IPS-NIHi11 (cell line): Measurements from ENCODE around the gene TIRAP.
"Not testable (repeated sequence)": the region's sequence is repeated elsewhere in the genome, so short reads cannot be mapped to it uniquely, and the experiment has no call there.

ENCODE experiments used
- DNase-seq: peaks from one replicate; pipeline ENCODE4 v3.0.0; 2012; ENCODE audit warnings: mixed read lengths, low spot score

The TIRAP gene, protein sequence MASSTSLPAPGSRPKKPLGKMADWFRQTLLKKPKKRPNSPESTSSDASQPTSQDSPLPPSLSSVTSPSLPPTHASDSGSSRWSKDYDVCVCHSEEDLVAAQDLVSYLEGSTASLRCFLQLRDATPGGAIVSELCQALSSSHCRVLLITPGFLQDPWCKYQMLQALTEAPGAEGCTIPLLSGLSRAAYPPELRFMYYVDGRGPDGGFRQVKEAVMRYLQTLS

DNA sequence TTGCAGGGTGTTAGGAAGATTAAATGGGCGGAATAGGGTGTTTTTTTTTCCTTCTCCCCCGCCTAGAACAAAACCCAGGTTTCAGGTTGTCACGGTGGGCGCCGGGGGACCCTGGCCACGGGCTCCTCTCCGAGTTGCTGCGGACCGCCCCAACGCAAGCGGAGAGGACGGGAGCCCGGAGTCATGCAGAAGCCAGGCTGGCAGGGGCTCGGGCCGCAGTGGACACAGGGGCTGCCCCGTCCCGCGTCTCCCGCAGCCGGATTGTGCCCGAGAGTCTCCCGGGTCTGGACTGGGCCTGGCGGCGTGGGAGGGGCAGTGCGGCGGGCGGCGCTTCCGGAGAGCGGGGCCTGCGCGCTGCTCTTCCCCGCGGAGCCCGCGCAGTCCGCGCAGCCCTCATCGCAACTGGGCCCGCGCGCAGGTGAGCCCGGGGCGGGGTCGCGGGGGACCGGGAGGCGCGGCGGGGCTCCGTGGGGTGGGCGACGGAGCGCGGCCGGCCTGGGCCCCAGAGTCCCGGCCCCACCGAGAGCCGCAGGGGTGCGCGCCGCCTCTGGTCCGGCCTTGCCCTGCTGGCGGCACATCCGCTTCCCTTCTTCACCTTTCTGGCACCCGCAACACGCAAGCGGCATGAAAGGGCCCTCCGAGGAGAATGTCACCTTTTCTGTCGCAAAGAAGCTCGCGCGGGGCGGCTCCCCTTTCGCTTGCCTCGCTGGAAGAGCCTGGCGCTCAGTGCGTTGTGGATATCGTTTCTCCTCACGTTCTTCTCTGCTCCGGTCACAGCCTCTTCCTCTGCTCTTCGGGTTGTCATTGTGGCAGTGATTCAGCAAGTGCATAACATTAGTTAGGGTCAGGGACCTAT is at the start of gene TIRAP:
Gene TIRAP (plus strand): TSS at position 358 of the 856 bp plus-strand sequence. CDS start 7,802 bp downstream, outside the sequence.
- DNase-seq: peak; percentile 77

DNA sequence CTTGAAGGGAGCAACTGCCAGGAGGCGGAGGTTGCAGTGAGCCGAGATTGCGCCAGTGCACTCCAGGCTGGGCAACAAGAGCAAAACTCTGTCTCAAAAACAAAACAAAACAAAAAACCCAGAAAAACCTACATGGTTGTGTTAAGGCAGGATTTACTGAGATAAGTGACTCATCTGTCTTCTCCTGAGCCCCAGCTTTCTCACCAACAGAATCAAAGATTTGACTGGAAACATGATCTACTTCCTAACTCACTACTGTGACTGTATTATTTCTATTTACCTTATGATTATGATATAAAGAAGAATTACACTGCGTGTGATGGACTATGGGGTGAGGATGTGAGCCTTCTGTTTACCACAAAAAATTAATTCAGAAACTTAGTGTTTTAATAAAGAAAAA is 49.5 kb upstream of the TIRAP start:
- no peak for DNase-seq

DNA sequence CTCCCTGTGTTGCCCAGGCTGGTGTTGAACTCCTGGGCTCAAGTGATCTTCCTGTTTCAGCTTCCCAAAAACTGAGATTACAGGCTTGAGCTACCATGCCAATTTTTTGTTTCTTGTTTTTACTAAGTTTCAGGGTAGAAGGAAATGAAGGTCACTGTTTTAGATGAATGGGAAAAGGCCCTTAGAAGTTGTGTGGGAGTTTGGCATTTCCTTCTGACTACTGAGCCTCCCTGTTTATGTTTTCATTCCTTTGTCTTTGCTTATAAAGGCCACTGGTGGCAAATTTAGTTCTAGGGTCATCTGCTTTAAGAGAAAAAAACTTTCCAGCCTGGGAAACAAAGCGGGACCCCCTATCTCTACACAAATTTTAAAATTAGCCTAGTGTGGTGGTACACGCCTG is 36.3 kb upstream of the TIRAP start:
- no peak for DNase-seq

DNA sequence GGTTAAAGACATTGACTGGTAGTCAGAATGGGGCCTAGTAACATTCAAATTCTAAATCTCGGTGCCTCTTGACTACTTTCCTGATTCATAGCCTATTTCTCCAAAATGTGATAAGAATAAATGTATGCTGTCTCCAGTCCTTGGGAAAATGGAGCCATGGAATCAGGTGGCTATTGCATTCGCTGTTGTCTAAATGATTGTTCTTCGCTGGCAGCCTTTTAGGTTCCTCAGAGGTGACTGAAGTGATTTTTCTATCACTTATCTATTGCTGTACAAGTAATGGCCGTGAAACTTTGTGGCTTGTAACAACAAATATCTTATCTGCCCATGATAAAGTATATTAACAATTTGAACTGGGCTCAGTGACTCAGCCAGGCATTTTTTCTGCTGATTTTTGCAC is 29.6 kb upstream of the TIRAP start:
- no peak for DNase-seq

DNA sequence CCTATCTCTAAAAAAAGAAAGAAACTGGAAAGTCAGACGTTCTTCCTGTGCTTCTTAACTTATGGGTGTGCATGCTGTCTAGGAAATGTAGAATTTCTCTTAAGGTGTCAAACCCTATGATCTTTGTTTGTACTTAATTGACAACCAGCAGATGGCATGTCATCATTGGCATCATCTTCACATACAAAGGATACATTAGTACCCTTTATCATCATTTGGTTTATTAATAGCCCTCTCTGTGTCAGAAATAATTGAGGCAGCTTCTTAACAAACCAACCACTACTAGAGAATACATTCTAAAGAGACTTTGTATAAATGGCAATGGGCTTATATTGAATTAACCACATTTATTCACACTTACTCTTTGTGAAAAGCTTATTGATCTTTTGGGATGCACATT is 28.1 kb upstream of the TIRAP start:
- no peak for DNase-seq

DNA sequence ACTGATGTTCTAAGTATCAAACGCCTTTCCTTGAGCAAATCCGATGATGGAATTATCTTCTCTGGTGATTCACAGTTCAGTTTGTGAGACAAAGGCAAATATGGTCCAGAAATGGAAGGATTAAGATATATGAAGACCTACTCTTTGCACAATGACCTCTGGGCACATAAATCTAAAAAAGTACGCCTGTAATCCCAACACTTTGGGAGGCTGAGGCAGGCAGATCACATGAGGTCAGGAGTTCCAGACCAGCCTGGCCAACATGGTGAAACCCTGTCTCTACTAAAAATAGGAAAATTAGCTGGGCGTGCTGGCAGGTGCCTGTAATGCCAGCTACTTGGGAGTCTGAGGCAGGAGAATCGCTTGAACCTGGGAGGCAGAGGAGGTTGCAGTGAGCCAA is 27.4 kb upstream of the TIRAP start:
- not testable (repeated sequence) for DNase-seq

DNA sequence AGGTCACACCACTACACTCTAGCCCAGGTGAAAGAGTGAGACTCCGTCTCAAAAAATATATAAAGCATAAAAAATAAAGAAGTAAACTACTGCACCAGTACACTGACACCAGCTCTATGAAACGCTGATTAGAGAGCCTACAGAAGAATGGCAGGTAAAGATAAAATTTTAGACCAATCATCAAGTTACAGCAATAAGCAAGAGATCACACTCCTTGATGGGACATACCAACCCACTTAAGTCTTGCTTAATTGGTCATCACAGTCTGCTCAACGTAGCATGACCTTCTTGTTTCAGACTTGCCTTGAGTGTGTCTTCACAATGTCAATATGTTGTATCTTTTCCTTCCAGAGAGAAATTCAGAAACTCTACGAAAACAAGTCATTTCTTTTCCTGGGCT is 26.7 kb upstream of the TIRAP start:
- DNase-seq: no peak

DNA sequence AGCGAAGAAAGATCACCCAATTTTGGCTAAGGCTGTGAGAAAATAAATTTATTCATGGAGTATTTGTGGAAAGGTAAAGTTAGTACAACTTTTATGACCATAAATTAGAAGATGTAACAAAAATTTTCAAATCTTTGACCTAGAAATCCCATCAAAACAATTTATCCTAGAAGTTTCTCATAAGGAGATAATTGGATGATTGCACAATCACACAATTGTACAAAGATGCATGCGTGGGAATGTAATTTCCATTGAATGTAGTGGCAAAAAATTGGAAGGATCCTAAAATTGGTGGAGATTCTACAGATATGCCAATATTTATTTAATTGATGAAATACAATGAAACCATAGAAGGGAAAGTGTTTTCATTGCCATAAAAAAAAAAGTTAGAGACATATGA is 25.7 kb upstream of the TIRAP start:
- DNase-seq: no peak

DNA sequence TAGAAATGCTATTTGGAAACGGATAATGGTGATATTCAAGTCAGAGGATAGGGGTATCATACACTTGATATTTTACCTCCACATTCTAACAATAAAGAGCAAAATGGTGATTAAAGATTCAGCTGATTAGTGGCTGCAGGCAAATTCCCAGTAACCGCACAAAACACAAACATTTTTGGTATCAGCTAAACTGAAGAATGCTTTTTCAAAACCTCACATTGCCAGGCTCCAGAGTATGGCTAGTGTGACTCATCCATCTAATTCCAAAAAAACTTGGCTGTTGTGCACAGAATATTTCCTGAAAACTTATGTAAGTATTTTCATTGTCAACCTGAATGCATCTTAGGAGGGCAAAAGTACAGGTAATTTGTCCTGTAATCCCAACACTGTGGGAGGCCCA is 25.1 kb upstream of the TIRAP start:
- no peak for DNase-seq

DNA sequence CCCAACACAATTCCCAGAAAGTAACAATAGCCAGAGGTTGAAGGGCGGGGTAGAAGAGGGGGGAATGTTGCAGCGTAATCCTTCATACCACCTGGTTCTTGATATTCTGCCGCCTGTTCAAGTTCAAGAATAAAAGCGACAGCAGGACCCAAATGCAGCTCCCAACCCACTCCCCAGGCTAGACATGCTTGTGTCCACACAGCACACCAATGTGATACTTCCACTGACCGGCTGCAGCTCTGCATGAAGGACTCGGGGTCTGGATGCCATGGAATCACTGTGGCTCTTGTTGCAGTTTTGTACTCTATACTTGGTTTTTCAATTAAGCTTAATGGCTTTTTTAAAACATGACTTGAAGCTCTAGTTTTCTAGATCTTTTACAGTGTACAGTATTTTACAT is 20.7 kb upstream of the TIRAP start:
- no peak for DNase-seq

DNA sequence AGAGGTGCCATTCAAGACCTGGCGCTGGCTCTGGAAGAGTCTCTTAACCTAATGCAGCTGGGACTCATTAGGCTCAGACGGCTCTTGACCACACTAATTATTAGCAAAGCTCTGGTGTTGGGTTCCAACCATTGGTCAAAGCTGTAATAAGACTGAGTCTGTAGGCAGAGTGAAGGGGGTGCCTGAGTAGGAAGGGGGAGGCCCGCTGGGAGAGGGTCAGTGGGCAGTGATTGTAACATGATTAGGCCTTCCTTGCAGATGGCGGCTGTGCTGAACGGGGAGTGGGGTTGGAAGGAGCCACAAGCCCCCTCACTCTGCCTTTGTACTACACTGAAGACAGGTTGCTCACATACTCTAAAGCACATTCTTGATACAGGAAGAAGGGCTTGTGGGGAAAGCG is 19.4 kb upstream of the TIRAP start:
- DNase-seq: no peak

DNA sequence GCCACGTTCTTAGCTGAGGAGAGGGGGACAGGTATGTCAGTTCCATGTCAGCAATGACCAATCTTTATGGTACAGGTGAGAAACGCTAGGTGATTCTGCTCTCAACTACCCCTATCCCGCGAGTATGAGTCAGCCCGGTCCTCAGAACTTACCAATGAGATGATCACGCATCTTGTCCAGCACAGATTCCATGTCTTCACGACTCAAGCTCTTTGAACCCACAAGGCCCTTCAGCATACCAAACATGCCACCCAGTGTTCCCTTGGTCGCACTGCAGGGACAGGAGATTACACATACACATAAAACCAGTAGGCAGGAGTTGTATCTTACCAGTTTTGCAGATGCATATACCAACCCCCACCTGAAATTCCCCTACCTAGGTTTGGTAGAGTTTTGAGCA is 17.1 kb upstream of the TIRAP start:
- DNase-seq: no peak

DNA sequence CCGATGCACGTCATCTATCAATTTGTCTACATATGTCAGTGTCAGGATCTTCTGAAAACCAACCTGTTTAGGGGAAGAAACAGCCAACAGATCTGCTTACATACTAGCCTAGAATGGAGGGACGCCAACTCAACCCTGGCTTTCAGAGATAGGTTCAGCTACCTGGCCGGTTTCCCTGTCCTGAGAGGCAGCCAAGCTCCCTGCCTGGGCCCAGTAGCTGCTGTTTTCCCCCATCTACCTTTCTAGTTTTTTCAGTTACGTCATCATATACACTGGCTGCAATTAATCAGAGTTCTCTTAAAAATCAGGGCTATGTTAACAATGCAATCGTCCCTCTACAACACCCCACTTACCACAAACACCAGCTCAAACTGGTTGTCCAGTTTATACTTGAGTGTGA is 15.2 kb upstream of the TIRAP start:
- DNase-seq: no peak

DNA sequence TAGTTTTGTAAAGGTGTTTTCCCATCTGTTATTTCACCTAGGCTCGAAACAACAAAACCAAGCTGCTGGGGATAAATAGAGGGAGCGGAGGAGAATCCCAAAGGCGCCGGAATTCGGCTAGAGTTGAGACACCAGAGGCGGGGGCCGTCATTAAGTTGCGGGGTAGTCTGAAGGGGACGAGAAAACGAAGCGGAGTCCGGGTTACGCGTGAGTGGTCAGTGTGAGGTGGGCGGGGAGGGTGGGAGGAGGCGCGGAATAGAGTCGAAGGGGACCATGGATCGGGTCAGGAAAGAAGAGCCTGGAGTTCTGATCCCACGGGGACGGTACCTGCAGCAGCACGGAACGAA is 14.6 kb upstream of the TIRAP start:
- peak; percentile 74 for DNase-seq

DNA sequence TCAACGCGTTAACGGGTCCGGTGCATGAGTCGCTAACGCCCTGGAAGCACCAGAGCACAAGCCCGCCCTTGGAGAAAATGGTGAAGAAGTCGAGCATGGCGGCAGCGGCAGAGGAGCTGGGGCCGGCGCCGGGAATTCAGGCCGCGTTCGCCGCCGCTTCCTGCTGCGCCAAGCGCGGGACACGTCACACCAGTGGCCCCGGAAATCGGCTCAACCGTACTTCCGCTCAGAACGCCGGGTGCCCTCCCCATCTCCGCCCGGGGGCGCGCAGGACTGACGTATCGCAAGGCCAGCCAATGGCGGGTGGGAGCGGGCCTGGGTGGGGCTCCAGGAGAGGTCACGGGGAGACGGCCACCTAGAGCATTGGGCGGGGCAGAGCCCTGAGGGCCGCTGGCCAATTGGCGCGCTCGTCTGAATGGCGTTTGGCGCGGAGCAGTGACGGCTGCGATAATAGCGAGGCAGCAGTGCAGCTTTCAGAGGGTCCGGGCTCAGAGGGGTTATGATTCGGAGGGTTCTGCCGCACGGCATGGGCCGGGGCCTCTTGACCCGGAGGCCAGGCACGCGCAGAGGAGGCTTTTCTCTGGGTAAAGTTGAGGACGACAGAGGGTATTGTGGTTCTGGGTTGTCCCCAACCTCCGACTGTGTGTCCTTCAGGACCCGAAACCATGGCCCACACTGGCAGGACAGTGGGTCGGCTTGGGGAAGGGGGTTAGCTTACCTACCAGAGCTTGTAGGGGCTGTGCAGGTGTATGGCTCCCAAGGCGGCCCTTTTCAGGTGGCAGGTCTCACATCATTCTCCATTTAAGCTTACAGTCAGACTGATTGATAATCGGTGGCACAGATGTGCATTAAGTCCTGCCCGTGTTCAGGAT is 13.9 kb upstream of the TIRAP start, which contains the start of the genes FOXRED1 and SRPRA:
Gene FOXRED1 (plus strand): TSS at position 447 of the 872 bp plus-strand sequence. CDS start 53 bp downstream, at position 500.
Gene SRPRA (minus strand): TSS at position 188 of the 872 bp plus-strand sequence. CDS start 91 bp downstream, at position 97.
- peak; percentile 100 for DNase-seq

DNA sequence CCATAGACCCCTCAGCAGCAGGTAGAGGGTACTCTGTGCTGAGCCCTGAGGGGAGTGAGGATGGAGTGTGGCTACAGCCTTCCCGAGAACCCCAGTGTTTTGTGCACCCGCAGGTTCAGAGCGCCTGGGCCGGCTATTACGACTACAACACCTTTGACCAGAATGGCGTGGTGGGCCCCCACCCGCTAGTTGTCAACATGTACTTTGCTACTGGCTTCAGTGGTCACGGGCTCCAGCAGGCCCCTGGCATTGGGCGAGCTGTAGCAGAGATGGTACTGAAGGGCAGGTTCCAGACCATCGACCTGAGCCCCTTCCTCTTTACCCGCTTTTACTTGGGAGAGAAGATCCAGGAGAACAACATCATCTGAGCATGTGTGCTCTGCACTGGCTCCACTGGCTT is 5.6 kb upstream of the TIRAP start:
- no peak for DNase-seq

DNA sequence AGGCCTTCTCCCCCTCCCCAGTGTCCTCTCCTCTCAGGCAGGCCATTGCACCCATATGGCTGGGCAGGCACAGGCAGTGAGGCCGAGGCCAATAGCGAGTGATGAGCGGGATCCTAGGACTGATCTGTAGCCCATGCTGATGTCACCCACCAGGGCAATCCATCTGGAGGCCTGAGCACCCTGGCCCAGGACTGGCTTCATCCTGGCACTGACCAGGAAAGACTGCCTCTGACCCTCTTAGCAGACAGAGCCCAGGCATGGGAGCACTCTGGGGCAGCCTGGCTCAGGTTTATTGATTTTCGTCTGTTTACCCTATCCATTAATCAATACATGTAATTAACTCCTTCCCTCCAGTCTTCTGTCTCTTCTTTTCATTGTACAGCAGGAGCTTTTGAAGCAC is 5.1 kb upstream of the TIRAP start:
- DNase-seq: no peak

DNA sequence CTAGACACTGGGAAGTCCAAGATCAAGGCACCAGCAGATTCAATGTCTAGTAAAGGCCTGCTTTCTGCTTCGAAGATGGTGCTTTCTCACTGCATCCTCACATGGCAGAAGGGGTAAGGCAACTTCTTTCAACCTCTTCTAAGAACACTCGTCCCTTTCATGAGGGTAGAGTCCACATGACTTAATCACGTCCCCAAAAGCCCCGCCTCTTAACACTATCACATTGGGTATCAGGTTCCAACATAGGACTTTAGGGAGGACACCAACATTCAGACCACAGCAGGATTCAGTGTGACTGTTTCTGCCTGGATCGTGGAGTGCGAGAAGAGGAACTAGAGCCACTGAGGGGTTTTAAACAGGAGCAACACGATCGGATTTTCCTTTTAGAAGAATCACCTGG is 3.7 kb upstream of the TIRAP start:
- DNase-seq: no peak

DNA sequence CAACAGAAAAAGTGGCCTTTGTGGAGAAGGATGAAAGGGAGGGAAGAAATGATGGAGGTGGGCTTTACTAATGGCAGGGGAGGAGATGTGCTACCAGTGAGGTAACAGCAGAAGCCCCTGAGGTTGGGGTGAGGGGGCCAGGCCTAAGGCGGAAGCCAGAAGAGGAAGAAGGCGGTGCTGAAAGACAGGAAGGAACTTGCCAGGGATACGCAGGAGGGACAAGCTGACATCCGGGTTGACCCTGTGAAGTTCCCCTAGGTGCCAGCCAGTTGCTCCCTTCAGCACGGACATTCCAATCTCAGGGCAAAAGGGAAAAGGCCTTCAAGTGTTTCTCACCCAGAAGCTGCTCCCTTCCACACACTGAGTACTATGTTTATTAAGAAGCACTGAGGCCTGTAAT is 2.3 kb upstream of the TIRAP start:
- DNase-seq: no peak

DNA sequence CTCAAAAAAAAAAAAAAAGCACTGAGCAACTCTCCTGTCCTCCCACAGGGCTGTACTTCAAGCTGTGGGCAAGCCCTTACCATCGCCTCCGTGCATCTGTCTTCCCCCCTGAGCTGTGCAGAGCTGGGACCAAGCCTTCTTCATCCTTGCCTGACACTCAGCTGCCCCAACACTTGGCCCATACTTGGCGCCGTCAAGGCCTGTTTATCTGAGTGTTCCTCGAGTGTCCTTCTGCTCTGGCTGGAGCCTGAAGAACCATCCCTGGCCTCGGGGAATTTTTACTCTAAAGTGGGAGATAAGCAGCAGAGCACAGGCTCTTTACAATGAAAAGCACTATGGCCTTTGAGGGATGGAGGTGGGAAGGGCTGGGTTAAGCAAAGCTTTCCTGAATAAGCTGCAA is 1.6 kb upstream of the TIRAP start:
- no peak for DNase-seq

DNA sequence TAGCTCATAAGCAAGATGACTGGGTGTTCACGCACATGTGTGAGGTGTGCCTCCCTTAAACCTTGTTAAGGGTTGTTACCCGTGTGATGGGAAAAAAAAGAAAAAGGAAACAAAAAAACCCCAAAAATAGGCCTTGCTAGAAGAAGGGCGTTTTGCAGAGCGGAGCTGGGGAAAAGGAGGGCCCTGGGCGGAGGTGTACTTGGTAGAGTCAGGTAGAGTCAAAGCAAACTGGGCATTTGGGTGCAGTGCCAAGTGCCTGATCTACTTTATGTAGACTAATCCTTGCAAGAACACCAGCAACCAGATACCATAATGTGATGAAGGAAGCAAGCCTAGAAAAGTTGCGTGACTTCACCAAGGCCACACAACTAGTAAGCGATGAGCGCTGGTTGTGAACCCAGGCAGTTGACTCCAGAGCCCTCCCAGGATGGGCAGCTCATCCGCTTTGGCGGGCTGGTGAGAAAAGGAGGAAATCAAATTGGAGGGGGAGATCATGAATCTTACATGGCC is 1.2 kb upstream of the TIRAP start:
- no peak for DNase-seq

DNA sequence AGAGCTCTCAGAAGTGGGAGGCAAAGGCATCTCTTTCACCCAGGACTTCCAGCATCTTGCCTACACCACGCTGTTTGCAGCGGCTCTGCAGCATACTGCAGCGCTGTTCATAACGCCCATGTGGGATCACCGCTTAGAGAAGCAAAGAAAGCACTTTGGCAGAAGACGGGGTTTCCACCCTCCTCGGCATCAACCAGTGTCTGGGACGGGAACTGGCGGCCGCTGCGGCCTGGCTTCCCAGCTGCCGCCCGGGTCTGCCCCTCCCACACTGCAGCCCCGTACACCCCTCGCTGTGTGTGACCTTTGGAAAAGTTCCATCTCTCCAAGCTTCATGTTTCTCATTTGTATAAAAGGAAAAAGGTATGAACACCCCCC is 545 bp upstream of the TIRAP start:
- peak; percentile 72 for DNase-seq
